Astrocyte (in vitro differentiated cells and primary cell): ENCODE data around the gene COX20.

Experiments used
- CTCF ChIP-seq: IDR thresholded peaks from 2 replicates; pipeline ENCODE4 v1.5.1; 2011; ENCODE audit warnings: low read depth, mild to moderate bottlenecking, inconsistent platforms, low read length, moderate library complexity; ENCODE audit not compliant: insufficient read depth
- EZH2 ChIP-seq: IDR thresholded peaks from 2 replicates; pipeline ENCODE4 v1.6.1; 2012; ENCODE audit warnings: mild to moderate bottlenecking, low read length, inconsistent platforms; ENCODE audit not compliant: insufficient read depth

GRCh38 chr1:244864253-244865027 is 29.0 kb downstream of the COX20 start, which contains the start of gene HNRNPU:
- TF ChIP-seq CTCF: no peak
- no peak for TF ChIP-seq EZH2
